Osteocyte (in vitro differentiated cells): ENCODE data around the gene INPP5K. TPM values are rescaled to one million over a fixed set of nuclear protein-coding genes. Genes with fewer than 3 reads are reported as not detected.

Experiments used
- DNase-seq: peaks from one replicate; pipeline ENCODE4 v3.0.0; 2021; ENCODE audit warnings: mixed read lengths; ENCODE audit not compliant: unreplicated experiment; ENCODE audit errors: extremely low spot score
- H3K27ac Mint-ChIP-seq: one replicate; pipeline ENCODE4 v1.8.0; 2021; ENCODE audit warnings: mild to moderate bottlenecking, mixed read lengths; ENCODE audit not compliant: unreplicated experiment
- H3K27me3 Mint-ChIP-seq: one replicate; pipeline ENCODE4 v1.8.0; 2021; ENCODE audit warnings: mixed read lengths; ENCODE audit not compliant: unreplicated experiment
- H3K36me3 Mint-ChIP-seq: one replicate; pipeline ENCODE4 v1.8.0; 2021; ENCODE audit warnings: mixed read lengths; ENCODE audit not compliant: unreplicated experiment
- H3K4me1 Mint-ChIP-seq: one replicate; pipeline ENCODE4 v1.8.0; 2021; ENCODE audit warnings: mixed read lengths; ENCODE audit not compliant: unreplicated experiment
- H3K4me3 Mint-ChIP-seq: one replicate; pipeline ENCODE4 v1.8.0; 2021; ENCODE audit warnings: mild to moderate bottlenecking, moderate library complexity, mixed read lengths; ENCODE audit not compliant: unreplicated experiment
- H3K9me3 Mint-ChIP-seq: one replicate; pipeline ENCODE4 v1.8.0; 2021; ENCODE audit warnings: mixed read lengths; ENCODE audit not compliant: unreplicated experiment
- CTCF ChIP-seq: fragments of 200-600 bp; sonication (generic); IDR thresholded peaks from 2 replicates; pipeline ENCODE4 v1.5.0; 2021; ENCODE audit warnings: antibody characterized with exemption, mild to moderate bottlenecking, moderate library complexity
- total RNA-seq: library from RNA; stranded (reverse); gene quantifications from 2 replicates; pipeline ENCODE4 v1.2.1, GENCODE V29; 2021

INPP5K gene
- total RNA-seq, 1 donor from 2014 or later: 49.4 TPM

- no peak overlapping the region for H3K4me3 Mint-ChIP-seq
Observed at GRCh38 chr17:1497831-1498230, 18.6 kb downstream of the INPP5K start.

GRCh38 chr17:1496869-1497268 lies 19.5 kb downstream of the INPP5K start:
- no peak for TF ChIP-seq CTCF
- peaks cover 18% of the 10 kb centered on the region for H3K4me1 Mint-ChIP-seq

More at GRCh38 chr17:1497831-1498230, 18.6 kb downstream of the INPP5K start:
- Mint-ChIP-seq H3K27me3 (no peaks in the 10 kb centered on the region), H3K27ac (no peak overlapping the region), H3K36me3 (no peaks in the 10 kb centered on the region), H3K4me1 (peaks cover 13% of the 10 kb centered on the region), H3K9me3 (no peaks in the 10 kb centered on the region)
- no peak for DNase-seq
- no peak for TF ChIP-seq CTCF

GRCh38 chr17:1495265-1495989 lies 21.0 kb downstream of the INPP5K start:
- DNase-seq: no peak
- Mint-ChIP-seq H3K27ac (peak overlapping the region; percentile 66), H3K36me3 (no peaks in the 10 kb centered on the region), H3K4me1 (peaks cover 24% of the 10 kb centered on the region), H3K4me3 (no peak overlapping the region), H3K9me3 (no peaks in the 10 kb centered on the region), H3K27me3 (no peaks in the 10 kb centered on the region)
- TF ChIP-seq CTCF: no peak

More at GRCh38 chr17:1496869-1497268, 19.5 kb downstream of the INPP5K start:
- Mint-ChIP-seq H3K27ac (no peak overlapping the region), H3K27me3 (no peaks in the 10 kb centered on the region), H3K4me3 (no peak overlapping the region), H3K9me3 (no peaks in the 10 kb centered on the region), H3K36me3 (no peaks in the 10 kb centered on the region)
- DNase-seq: no peak

- Mint-ChIP-seq H3K27me3 (no peaks in the 10 kb centered on the region), H3K9me3 (no peaks in the 10 kb centered on the region), H3K27ac (peak overlapping the region; percentile 66), H3K36me3 (no peaks in the 10 kb centered on the region), H3K4me1 (peaks cover 28% of the 10 kb centered on the region), H3K4me3 (no peak overlapping the region)
- TF ChIP-seq CTCF: no peak
- no peak for DNase-seq
Observed at GRCh38 chr17:1494736-1495253, 21.6 kb downstream of the INPP5K start.

- Mint-ChIP-seq H3K36me3 (no peaks in the 10 kb centered on the region), H3K27me3 (no peaks in the 10 kb centered on the region), H3K4me3 (no peak overlapping the region), H3K9me3 (no peaks in the 10 kb centered on the region), H3K27ac (no peak overlapping the region), H3K4me1 (peaks cover 31% of the 10 kb centered on the region)
- DNase-seq: no peak
- no peak for TF ChIP-seq CTCF
Observed at GRCh38 chr17:1494203-1494602, 22.2 kb downstream of the INPP5K start.
